Measurements from ENCODE around the gene PRKG1.

PRKG1 gene

GRCh38 chr10:51080311-51081006 is 6.2 kb downstream of the PRKG1 start:
- no peak overlapping the region for H3K9ac ChIP-seq (ENCODE audit: low read length)
- H3K4me3 ChIP-seq (ENCODE audit: insufficient read depth, low read length, poor library complexity, severe bottlenecking): no peak overlapping the region
- no peak overlapping the region for H3K4me2 ChIP-seq (ENCODE audit: low read depth, low read length, poor library complexity, severe bottlenecking)
- H3K9me2 ChIP-seq (replicated peaks; ENCODE audit: insufficient read depth, low read length): no peaks in the 10 kb centered on the region
- no peaks in the 10 kb centered on the region for H3K9me3 ChIP-seq (ENCODE audit: insufficient read depth, low read length)
- H3K79me2 ChIP-seq (ENCODE audit: insufficient read depth, low read length): no peaks in the 10 kb centered on the region
- H3K27me3 ChIP-seq (ENCODE audit: low read length): no peaks in the 10 kb centered on the region
- H4K20me1 ChIP-seq (ENCODE audit: low read depth, low read length): no peaks in the 10 kb centered on the region; the same call in 1 of the 2 replicates
- no peak overlapping the region for H2AFZ ChIP-seq (ENCODE audit: low read depth, low read length, severe bottlenecking)
- no peaks in the 10 kb centered on the region for H3K36me3 ChIP-seq (ENCODE audit: low read length)
- TF ChIP-seq CTCF (IDR thresholded peaks at IDR 0.05; ENCODE audit: insufficient read depth, low read length, poor library complexity, severe bottlenecking) (no peak), EZH2phosphoT487 (conservative IDR thresholded peaks at IDR 0.05; ENCODE audit: low read length) (no peak)
- H3F3A ChIP-seq (ENCODE audit: insufficient read depth): no peaks in the 10 kb centered on the region
- H3K27ac ChIP-seq (ENCODE audit: low read depth, low read length): no peak overlapping the region

GRCh38 chr10:51082857-51083256 is 8.6 kb downstream of the PRKG1 start:
- no peaks in the 10 kb centered on the region for H3K36me3 ChIP-seq (ENCODE audit: low read length)
- no peak overlapping the region for H3K4me2 ChIP-seq (ENCODE audit: low read depth, low read length, poor library complexity, severe bottlenecking)
- no peaks in the 10 kb centered on the region for H3F3A ChIP-seq (ENCODE audit: insufficient read depth)
- H3K9ac ChIP-seq (ENCODE audit: low read length): no peak overlapping the region
- no peaks in the 10 kb centered on the region for H3K79me2 ChIP-seq (ENCODE audit: insufficient read depth, low read length)
- no peaks in the 10 kb centered on the region; the same call in 1 of the 2 replicates for H4K20me1 ChIP-seq (ENCODE audit: low read depth, low read length)
- no peaks in the 10 kb centered on the region for H3K9me2 ChIP-seq (replicated peaks; ENCODE audit: insufficient read depth, low read length)
- H3K9me3 ChIP-seq (ENCODE audit: insufficient read depth, low read length): no peaks in the 10 kb centered on the region
- TF ChIP-seq CTCF (IDR thresholded peaks at IDR 0.05; ENCODE audit: insufficient read depth, low read length, poor library complexity, severe bottlenecking) (no peak), EZH2phosphoT487 (conservative IDR thresholded peaks at IDR 0.05; ENCODE audit: low read length) (no peak)
- H3K4me3 ChIP-seq (ENCODE audit: insufficient read depth, low read length, poor library complexity, severe bottlenecking): no peak overlapping the region
- no peak overlapping the region for H3K27ac ChIP-seq (ENCODE audit: low read depth, low read length)
- H2AFZ ChIP-seq (ENCODE audit: low read depth, low read length, severe bottlenecking): no peak overlapping the region
- no peaks in the 10 kb centered on the region for H3K27me3 ChIP-seq (ENCODE audit: low read length)

GRCh38 chr10:51083356-51083853 is 9.1 kb downstream of the PRKG1 start:
- Histone ChIP-seq H3K9ac (ENCODE audit: low read length) (no peak overlapping the region), H4K20me1 (ENCODE audit: low read depth, low read length) (no peaks in the 10 kb centered on the region; the same call in 1 of the 2 replicates), H3K4me3 (ENCODE audit: insufficient read depth, low read length, poor library complexity, severe bottlenecking) (no peak overlapping the region), H3K27me3 (ENCODE audit: low read length) (no peaks in the 10 kb centered on the region), H3K4me2 (ENCODE audit: low read depth, low read length, poor library complexity, severe bottlenecking) (no peak overlapping the region), H3K27ac (ENCODE audit: low read depth, low read length) (no peak overlapping the region), H2AFZ (ENCODE audit: low read depth, low read length, severe bottlenecking) (no peak overlapping the region), H3K9me2 (replicated peaks; ENCODE audit: insufficient read depth, low read length) (no peaks in the 10 kb centered on the region), H3F3A (ENCODE audit: insufficient read depth) (no peaks in the 10 kb centered on the region), H3K79me2 (ENCODE audit: insufficient read depth, low read length) (no peaks in the 10 kb centered on the region), H3K9me3 (ENCODE audit: insufficient read depth, low read length) (no peaks in the 10 kb centered on the region), H3K36me3 (ENCODE audit: low read length) (no peaks in the 10 kb centered on the region)
- TF ChIP-seq CTCF (IDR thresholded peaks at IDR 0.05; ENCODE audit: insufficient read depth, low read length, poor library complexity, severe bottlenecking) (no peak), EZH2phosphoT487 (conservative IDR thresholded peaks at IDR 0.05; ENCODE audit: low read length) (no peak)
